Mucosa of rectum (tissue), 2 donors: ENCODE measurements around the gene SLC34A3.

ENCODE experiments used
- H3K27ac ChIP-seq, 2 donors: one replicate each; pipeline ENCODE4 v1.7.0; 2013; ENCODE audit warnings: inconsistent platforms in 2 of 2, low read depth in 2 of 2, low read length in 2 of 2
- H3K27me3 ChIP-seq, 2 donors: one replicate each; pipeline ENCODE4 v1.7.0; 2013; ENCODE audit warnings: low read length in 2 of 2; ENCODE audit not compliant: control insufficient read depth in 2 of 2, insufficient read depth in 2 of 2
- H3K36me3 ChIP-seq, 2 donors: one replicate each; pipeline ENCODE4 v1.7.0; 2013; ENCODE audit warnings: low read length in 2 of 2; ENCODE audit not compliant: control insufficient read depth in 2 of 2, insufficient read depth in 2 of 2
- H3K4me1 ChIP-seq, 2 donors: one replicate each; pipeline ENCODE4 v1.7.0; 2013; ENCODE audit warnings: low read length in 2 of 2, mild to moderate bottlenecking in 1 of 2; ENCODE audit not compliant: control insufficient read depth in 2 of 2, insufficient read depth in 2 of 2
- H3K4me3 ChIP-seq, 2 donors: one replicate each; pipeline ENCODE4 v1.7.0; 2013; ENCODE audit warnings: low read length in 2 of 2
- H3K9ac ChIP-seq, 2 donors: one replicate each; pipeline ENCODE4 v1.7.0; 2013; ENCODE audit warnings: low read length in 2 of 2, low read depth in 1 of 2, mild to moderate bottlenecking in 1 of 2
- H3K9me3 ChIP-seq, 2 donors: one replicate each; pipeline ENCODE4 v1.7.0; 2013; ENCODE audit warnings: low read length in 2 of 2; ENCODE audit not compliant: control insufficient read depth in 2 of 2
- donor health status: healthy.
- donor health status: Normal muscosa, but diverticular disease.

Gene SLC34A3

DNA sequence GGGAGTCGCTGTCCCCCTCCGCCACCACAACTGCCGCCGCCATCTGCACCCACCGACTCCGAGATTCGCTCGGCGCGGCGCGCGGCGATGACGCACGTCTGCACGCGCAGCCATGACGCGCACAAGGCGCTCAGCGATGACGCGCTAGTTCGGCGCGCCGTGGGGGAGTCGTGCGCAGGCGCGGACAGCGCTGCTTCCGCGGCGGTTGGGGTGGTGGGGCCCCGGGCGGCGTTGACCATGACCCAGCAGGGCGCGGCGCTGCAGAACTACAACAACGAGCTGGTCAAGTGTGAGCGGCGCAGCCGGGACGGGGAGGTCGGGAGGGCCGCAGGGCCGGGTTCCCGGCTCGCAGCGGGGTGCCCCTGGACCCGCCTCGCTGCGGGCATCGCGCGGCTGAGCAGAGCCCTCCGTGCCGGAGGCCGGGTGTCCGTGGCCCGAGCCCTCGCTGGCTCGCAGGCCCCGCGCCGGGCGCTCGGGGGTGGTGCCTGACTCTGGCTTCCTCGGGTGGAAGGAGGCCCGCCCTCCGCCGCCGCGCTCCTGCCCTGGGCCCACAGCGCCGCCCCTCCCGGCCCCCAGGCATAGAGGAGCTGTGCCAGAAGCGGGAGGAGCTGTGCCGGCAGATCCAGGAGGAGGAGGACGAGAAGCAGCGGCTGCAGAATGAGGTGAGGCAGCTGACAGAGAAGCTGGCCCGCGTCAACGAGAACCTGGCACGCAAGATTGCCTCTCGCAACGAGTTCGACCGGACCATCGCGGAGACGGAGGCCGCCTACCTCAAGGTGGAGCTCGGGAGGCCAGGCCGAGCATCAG, 42.0 kb upstream of the SLC34A3 start, which contains the start of the genes ANAPC2 and SSNA1:
Gene ANAPC2 (minus strand): TSS at position 71 of the 807 bp plus-strand sequence. CDS start 28 bp downstream, at position 43.
Gene SSNA1 (plus strand): TSS at position 187 of the 807 bp plus-strand sequence. CDS start 51 bp downstream, at position 238.
- H3K4me3 ChIP-seq, result peak within 1 kb of the TSS; percentile 84 to 97
- H3K27me3 ChIP-seq, result no peaks in the 10 kb centered on the region
- peaks cover 41% of the 10 kb centered on the region in 2 donors for H3K4me1 ChIP-seq
- peak within 1 kb of the TSS; percentile 86 to 91 for H3K9ac ChIP-seq
- H3K36me3 ChIP-seq, result peaks cover 44 to 51% of the 10 kb centered on the region in 2 donors
- H3K27ac ChIP-seq, result peak within 1 kb of the TSS; percentile 94 to 97
- H3K9me3 ChIP-seq, result no peaks in the 10 kb centered on the region

DNA sequence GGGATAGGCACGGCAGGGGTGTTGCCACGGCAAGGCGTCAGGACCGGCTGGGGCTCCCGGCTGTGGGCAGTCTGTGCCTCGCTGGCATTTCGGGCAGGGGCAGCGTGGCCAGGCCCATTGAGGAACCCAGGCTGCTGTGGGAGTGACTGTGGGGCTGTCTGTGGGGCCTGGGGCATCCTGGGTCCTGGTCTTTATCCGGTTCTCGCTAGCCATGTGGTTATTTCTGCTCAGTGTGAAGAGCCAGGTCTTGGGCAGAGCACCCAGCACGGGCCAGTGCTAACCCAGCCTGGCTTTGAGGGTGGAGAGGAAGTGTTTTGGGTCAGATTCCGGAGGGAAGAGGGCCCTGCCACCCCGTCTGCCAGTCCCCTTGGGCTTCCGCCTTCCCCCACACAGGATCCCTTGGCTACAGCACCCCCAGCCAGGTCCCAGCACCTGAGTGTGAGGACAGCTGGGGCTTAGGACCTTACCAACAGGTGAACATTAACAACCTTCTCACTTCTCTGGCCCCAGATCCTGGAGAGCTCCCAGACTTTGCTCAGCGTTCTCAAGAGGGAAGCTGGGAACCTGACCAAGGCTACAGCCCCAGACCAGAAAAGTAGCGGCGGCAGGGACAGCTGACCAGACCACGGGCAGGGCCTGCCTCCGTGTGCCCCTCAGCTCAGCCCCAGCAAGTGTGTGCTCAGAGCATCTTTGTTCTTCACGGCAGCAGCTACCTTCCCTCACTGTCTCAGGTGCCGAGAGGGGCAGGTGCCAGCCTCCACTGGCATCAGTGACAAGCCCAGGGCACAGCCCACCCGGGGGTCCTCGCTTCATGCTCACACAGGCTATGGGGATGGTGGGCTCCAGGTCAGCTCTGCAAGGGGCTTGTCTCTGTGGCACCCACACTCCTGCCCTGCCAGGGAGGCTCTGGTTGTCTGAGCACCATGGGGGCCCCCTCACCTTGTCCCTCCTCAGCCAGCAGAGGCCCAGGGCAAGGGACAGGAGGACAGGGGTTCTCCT, 41.1 kb upstream of the SLC34A3 start:
- H3K4me1 ChIP-seq, result peaks cover 47 to 48% of the 10 kb centered on the region in 2 donors
- H3K9me3 ChIP-seq, result no peaks in the 10 kb centered on the region
- H3K27ac ChIP-seq, result peak overlapping the region; percentile 94 to 97
- H3K9ac ChIP-seq, result peak overlapping the region; percentile 86 to 88
- H3K4me3 ChIP-seq, result peak overlapping the region; percentile 84 to 97
- no peaks in the 10 kb centered on the region for H3K27me3 ChIP-seq
- peaks cover 38 to 44% of the 10 kb centered on the region in 2 donors for H3K36me3 ChIP-seq

DNA sequence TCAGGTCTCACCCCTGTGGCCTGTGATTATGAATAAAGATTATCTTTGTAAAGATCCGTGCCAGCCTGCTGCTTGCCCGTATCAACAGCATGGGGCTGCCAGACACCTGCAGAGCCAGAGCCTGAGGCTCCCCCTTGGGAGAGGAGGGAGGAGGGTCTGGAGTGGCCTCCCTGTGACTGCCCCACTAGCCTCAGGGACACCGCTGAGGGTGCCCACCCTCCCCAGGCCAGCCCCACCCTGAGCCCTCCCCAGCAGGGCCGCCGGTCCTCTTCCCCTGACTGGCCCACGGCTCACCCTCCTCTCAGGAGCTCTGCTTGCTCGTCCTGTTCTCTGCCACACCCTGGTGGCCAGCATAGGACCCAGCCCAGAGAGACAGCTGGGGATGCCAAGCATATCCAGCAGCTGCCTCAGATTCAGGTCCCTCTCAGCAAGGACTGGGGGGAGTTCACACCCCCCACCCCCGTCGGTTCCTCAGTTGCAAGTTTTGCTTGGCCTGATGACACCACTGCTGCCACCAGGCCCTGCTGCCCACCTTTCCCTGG, 40.3 kb upstream of the SLC34A3 start:
- H3K4me1 ChIP-seq, result peaks cover 54 to 56% of the 10 kb centered on the region in 2 donors
- peaks cover 34 to 42% of the 10 kb centered on the region in 2 donors for H3K36me3 ChIP-seq
- H3K4me3 ChIP-seq, result peak overlapping the region; percentile 84 to 97
- peak overlapping the region; percentile 86 to 88 for H3K9ac ChIP-seq
- peak overlapping the region; percentile 52 to 94 for H3K27ac ChIP-seq
- H3K27me3 ChIP-seq, result no peaks in the 10 kb centered on the region
- H3K9me3 ChIP-seq, result no peaks in the 10 kb centered on the region

DNA sequence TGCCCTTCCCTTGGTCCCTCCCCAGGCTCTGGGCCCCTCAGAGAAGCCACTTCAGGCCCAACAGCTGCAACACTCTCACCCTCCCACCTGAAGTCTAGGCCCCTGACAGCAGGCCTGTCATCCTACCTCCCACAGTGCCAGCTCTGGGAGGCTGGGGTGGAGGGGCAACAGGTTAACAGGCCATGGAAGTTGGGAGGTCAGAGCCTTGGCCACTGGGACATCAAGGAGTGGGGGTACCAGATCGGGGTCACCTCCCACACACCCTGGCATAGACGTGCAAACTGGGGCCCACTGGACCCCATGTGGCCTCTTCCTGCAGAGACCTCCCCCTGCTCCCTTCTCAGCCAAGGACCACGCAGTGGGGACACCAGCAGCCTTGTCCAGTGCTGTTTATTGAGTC, 39.5 kb upstream of the SLC34A3 start:
- Histone ChIP-seq H3K9ac (no peak overlapping the region), H3K4me1 (peaks cover 57 to 64% of the 10 kb centered on the region in 2 donors)

DNA sequence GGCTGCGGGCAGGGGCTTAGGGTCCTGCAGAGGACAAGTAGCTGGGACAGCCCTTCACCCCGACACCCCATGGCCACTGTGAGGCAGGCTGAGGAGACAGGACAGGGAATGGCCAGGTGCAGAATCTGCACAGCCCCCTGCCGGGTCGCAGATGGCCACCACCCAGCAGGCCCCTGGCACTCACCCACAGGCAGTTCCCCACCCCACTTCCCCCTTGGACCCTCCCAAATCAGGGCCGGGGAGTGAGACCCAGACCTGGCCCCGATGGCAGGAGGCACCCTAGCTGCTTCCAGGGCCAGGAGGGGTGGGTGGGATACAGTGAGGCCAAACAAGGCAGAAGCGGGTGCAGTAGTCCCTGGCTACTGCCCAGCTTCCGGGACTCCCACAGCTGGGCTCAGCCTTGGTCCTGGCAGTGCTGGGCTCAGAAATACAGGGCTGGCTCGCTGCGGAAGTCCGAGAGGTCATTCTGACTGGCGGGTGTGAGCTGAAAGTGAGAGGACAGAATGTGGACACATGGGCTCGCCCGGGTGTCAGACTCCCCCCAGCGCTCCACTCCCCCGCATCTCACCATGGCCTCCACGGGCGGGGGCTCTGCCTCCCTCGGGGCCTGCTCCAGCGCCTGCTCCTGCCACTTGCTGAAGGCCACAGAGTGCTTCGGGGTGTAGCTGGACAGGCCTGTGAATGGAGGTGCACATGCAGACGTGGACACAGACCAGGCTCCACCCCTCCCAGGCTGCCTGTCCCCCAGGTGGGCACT, 38.8 kb upstream of the SLC34A3 start:
- Histone ChIP-seq H3K9ac (no peak overlapping the region), H3K4me1 (peaks cover 57 to 65% of the 10 kb centered on the region in 2 donors), H3K9me3 (no peaks in the 10 kb centered on the region), H3K36me3 (peaks cover 27 to 31% of the 10 kb centered on the region in 2 donors), H3K27ac (no peak overlapping the region), H3K4me3 (no peak overlapping the region), H3K27me3 (no peaks in the 10 kb centered on the region)

More for the DNA sequence above, 39.5 kb upstream of the SLC34A3 start:
- no peak overlapping the region for H3K27ac ChIP-seq
- no peak overlapping the region for H3K4me3 ChIP-seq
- H3K9me3 ChIP-seq, result no peaks in the 10 kb centered on the region
- no peaks in the 10 kb centered on the region for H3K27me3 ChIP-seq
- peaks cover 28 to 33% of the 10 kb centered on the region in 2 donors for H3K36me3 ChIP-seq

DNA sequence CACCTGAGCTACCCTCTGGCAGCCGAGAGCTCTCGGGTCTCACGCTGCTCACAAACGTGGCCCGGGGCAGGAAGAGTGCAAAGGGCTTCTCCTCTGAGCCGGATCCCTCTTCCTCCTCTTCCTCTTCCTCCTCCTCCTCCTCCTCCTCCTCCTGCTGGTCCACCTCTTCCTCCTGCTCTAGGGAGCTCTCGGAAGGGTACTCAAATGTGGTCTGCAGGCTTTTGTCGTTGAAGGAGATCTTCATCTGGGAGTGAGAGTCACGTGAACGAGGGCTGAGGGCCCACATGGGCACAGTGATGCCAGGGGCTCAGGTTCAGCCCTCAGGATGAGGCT, 38.3 kb upstream of the SLC34A3 start:
- Histone ChIP-seq H3K9me3 (no peaks in the 10 kb centered on the region), H3K36me3 (peaks cover 27% of the 10 kb centered on the region in 2 donors), H3K4me1 (peaks cover 52 to 61% of the 10 kb centered on the region in 2 donors), H3K9ac (no peak overlapping the region), H3K27me3 (no peaks in the 10 kb centered on the region), H3K27ac (no peak overlapping the region), H3K4me3 (no peak overlapping the region)

DNA sequence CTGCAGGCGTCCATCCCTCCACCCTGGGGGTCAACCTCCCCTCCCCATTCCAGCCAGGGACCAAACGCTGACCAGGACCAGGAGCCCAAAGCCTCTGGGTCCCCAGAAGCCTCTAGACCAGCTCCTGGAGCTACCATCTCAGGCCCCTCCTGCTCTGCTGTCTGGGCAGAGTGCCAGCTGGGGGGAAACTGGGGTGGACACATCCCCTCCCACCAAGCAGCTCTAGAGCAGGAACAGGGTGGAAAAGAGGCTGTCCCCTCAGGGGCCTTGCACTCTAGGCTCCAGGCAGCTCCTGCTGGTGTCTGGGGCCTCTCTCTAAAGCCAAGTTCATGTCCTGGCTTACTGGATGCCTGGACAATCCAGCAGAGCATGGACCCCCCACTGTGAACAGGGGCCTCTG, 37.8 kb upstream of the SLC34A3 start:
- Histone ChIP-seq H3K9me3 (no peaks in the 10 kb centered on the region), H3K4me1 (peaks cover 52 to 61% of the 10 kb centered on the region in 2 donors), H3K36me3 (peaks cover 26 to 27% of the 10 kb centered on the region in 2 donors), H3K4me3 (no peak overlapping the region), H3K27me3 (no peaks in the 10 kb centered on the region), H3K9ac (no peak overlapping the region), H3K27ac (no peak overlapping the region)

DNA sequence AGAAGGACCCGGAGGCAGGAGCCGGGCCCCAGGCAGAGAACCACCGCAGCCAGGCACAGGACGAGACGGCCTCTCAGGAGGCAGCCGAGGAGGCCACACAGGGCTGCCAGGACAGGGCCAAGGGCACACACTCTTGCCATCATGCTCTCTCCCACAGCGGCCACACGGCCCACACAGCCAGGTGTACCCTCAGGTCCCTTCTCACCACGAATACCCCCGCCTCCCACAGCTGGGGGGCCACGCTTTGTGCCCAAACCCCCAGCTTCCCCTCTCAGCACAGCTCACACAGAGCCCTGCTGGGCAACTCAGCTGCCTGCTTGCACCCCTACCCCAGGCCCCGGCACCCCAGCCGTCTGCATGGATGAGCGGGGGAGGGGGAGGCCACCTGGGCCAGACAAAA, 36.9 kb upstream of the SLC34A3 start:
- no peaks in the 10 kb centered on the region for H3K27me3 ChIP-seq
- peaks cover 26 to 27% of the 10 kb centered on the region in 2 donors for H3K36me3 ChIP-seq
- H3K9me3 ChIP-seq, result no peaks in the 10 kb centered on the region
- H3K27ac ChIP-seq, result no peak overlapping the region
- peaks cover 57 to 67% of the 10 kb centered on the region in 2 donors for H3K4me1 ChIP-seq
- H3K9ac ChIP-seq, result no peak overlapping the region
- no peak overlapping the region for H3K4me3 ChIP-seq

DNA sequence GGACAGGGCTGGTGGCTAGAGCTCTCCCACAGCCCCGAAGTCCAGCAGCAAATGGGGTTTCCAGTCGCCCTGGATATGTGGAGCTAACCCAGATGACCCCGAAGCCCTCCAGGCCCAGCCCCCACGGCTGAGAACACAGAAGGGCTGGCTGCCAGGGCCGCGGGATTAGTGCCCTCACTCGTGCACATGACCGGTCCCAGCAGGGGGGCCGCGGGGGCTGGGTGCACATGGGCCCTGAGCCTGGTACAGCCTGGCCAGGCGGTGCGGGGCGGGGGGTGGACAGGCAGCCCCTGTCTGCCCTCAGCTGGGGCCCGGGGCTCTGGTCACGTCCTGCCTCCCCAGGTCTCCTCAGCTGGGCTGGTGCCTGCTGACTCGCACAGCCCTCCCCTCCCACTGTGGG, 36.3 kb upstream of the SLC34A3 start:
- Histone ChIP-seq H3K4me3 (peak overlapping the region; percentile 55 to 57), H3K4me1 (peaks cover 60 to 66% of the 10 kb centered on the region in 2 donors), H3K27me3 (no peaks in the 10 kb centered on the region), H3K36me3 (peaks cover 26 to 27% of the 10 kb centered on the region in 2 donors), H3K9me3 (no peaks in the 10 kb centered on the region), H3K9ac (peak overlapping the region; percentile 24 to 65), H3K27ac (peak overlapping the region; percentile 96 to 97)
